ENCODE data around the gene RAB3C. TPM values are rescaled to one million over a fixed set of nuclear protein-coding genes. Genes with fewer than 3 reads are reported as not detected.

Gene RAB3C
- total and polyA plus RNA-seq, 3 experiments from 2014 or later = not detected

DNA sequence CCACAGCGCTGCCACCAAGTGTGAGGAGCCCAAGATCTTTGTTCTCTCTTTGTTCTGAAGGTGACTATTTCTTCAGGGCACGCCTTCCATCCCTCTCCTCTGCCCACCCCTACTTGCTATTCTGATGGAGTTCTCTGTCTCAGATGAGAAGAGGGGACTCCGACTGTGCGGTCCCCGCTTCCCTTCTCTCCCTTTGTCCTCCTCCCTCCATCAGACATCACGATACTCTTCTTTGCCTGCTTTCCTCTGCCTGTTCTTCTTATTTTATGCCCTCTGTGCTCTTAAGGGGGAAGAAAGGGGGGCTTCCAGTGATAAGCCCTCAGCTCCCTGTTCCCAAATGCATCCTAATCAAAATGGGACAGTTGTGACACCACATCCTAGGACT is 307.8 kb downstream of the RAB3C start:
- Mint-ChIP-seq H3K27ac (peak overlapping the region in 2 of 8 donors; percentile 2 to 33), H3K4me1 (peaks cover 13 to 22% (median 21%) of the 10 kb centered on the region in 3 donors), H3K27me3 (peaks cover 2 to 3% of the 10 kb centered on the region in 2 donors), H3K9me3 (no peaks in the 10 kb centered on the region), H3K36me3 (no peaks in the 10 kb centered on the region), H3K4me3 (no peak overlapping the region)
- ChIA-PET POLR2A (no interaction called here), CTCF (interaction anchor here (0.6 to 3.3 kb wide), 8 partner anchors 11 to 1489 kb away, joined by 3 to 35 read pairs (median 4); no protein-coding TSS in a partner anchor)
- Histone ChIP-seq H3K27me3 (ENCODE audit: insufficient read depth, low read length, poor library complexity, severe bottlenecking) (no peaks in the 10 kb centered on the region), H3K36me3 (ENCODE audit: insufficient read depth, low read length) (no peaks in the 10 kb centered on the region), H3K27ac (ENCODE audit: low read depth, low read length) (no peak overlapping the region), H3K9me3 (ENCODE audit: low read length) (no peaks in the 10 kb centered on the region), H3K4me1 (ENCODE audit: insufficient read depth, low read length) (peaks cover 10% of the 10 kb centered on the region), H3K4me3 (ENCODE audit: low read length) (no peak overlapping the region)
- DNase-seq = no peak

DNA sequence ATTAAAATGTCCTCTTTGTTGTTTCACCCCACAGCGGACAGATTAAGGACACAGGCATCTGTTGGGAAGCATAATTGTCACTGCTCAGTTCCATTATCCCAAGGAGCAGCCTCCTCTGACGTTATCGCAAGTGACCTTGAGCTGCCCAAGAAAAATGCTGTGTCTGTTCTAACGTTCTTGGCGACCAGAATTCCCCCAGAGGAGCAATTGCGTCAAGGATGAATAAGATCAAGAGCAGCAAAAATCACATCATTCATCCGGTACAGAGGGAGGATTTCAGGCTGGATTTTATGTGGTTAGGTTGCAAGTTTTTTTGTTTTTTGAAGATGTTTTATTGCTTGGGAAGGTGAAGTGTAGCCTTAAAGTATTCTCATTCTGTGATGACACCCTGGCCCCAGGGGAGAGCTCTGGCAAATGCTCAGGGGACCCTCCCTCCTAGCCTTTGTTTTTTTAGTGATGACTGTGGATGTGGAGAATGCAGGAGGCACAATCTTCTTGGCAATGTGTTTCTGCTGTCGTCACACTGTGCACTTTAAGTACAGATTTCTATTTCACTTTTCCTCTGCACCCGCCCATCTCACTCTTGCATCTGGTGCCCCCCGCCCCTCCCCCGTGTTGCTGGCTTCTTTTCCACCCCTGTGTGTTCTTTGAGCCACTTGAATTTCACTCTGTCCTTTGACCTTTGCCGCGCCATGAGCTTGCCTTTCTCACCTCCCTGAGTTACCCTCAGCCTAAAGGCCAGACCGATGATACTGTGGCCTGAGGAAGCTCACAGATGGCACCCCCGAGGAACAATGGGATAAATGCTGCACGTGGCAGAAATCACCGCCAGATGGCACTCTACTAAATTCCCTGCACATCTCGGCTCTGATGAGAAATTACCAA is 308.5 kb downstream of the RAB3C start:
- peak overlapping the region in 5 of 8 donors; percentile 2 to 81 (median 77) for H3K27ac Mint-ChIP-seq

DNA sequence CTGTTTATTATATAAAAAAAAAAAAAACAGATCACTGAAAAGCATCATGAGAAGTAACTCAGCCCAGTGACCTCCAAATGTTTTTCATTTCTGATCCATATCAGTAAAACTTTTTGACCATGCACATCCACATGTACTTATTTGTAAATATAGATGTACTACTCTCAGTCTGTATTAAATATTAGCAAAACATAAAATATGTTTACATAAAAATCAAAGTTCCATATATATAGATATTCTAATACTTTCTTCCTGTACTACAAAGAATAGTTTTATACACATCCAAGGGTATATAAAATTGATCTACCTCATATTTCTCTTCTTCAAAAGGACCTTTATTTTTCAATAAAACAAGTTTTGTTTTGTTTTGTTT is 309.1 kb downstream of the RAB3C start:
- CTCF ChIA-PET = interaction anchor here (0.6 to 3.3 kb wide), 11 partner anchors 9 to 489 kb away, joined by 3 to 35 read pairs (median 3); no protein-coding TSS in a partner anchor
- Histone ChIP-seq H3K27ac (ENCODE audit: low read depth, low read length) (no peak overlapping the region), H3K9me3 (ENCODE audit: low read length) (no peaks in the 10 kb centered on the region), H3K4me1 (ENCODE audit: insufficient read depth, low read length) (peaks cover 6% of the 10 kb centered on the region), H3K4me3 (ENCODE audit: low read length) (no peak overlapping the region), H3K36me3 (ENCODE audit: insufficient read depth, low read length) (no peaks in the 10 kb centered on the region), H3K27me3 (ENCODE audit: insufficient read depth, low read length, poor library complexity, severe bottlenecking) (no peaks in the 10 kb centered on the region)
- no peak overlapping the region for H3K27ac Mint-ChIP-seq
- no peak for DNase-seq
- H3K9me3 Mint-ChIP-seq = no peaks in the 10 kb centered on the region
- POLR2A ChIA-PET = no interaction called here
- H3K27me3 Mint-ChIP-seq = peaks cover 2 to 3% of the 10 kb centered on the region in 2 donors
- peaks cover 7 to 15% (median 15%) of the 10 kb centered on the region in 3 donors for H3K4me1 Mint-ChIP-seq
- no peaks in the 10 kb centered on the region for H3K36me3 Mint-ChIP-seq
- H3K4me3 Mint-ChIP-seq = no peak overlapping the region

More for the DNA sequence above, 308.5 kb downstream of the RAB3C start:
- Mint-ChIP-seq H3K9me3 (no peaks in the 10 kb centered on the region), H3K4me3 (peak overlapping the region in 2 of 7 donors; percentile 36 to 57), H3K36me3 (no peaks in the 10 kb centered on the region), H3K4me1 (peaks cover 13 to 21% (median 21%) of the 10 kb centered on the region in 3 donors), H3K27me3 (peaks cover 2 to 3% of the 10 kb centered on the region in 2 donors)
- ChIA-PET POLR2A (no interaction called here), CTCF (interaction anchor here (0.6 to 3.3 kb wide), 15 partner anchors 10 to 489 kb away, joined by 3 to 35 read pairs (median 3); no protein-coding TSS in a partner anchor)
- Histone ChIP-seq H3K27ac (ENCODE audit: low read depth, low read length) (no peak overlapping the region), H3K4me3 (ENCODE audit: low read length) (no peak overlapping the region), H3K27me3 (ENCODE audit: insufficient read depth, low read length, poor library complexity, severe bottlenecking) (no peaks in the 10 kb centered on the region), H3K9me3 (ENCODE audit: low read length) (no peaks in the 10 kb centered on the region), H3K4me1 (ENCODE audit: insufficient read depth, low read length) (peaks cover 10% of the 10 kb centered on the region), H3K36me3 (ENCODE audit: insufficient read depth, low read length) (no peaks in the 10 kb centered on the region)
- peak; percentile 29 to 64 (median 34) for DNase-seq

DNA sequence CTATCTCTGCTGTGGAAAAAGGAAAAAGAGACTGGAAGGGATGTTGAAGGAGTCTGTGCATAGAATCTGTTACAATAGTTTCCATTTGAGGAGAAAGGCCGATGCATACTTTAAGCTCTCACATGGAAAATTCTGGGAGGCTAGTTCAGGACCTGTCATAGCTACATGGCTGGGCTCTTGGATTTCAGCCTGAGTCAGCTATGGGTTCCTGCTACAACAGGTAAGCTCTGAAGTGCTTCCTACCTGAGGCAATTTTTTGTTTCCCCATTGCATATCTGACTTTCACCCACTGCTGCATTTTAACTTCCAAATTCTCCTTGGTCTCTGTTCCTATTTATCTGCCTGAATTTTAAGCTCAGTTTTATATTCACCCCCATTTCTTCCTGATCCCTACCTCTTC is 310.7 kb downstream of the RAB3C start:
- POLR2A ChIA-PET = no interaction called here
- Mint-ChIP-seq H3K36me3 (no peaks in the 10 kb centered on the region), H3K4me3 (no peak overlapping the region), H3K27ac (no peak overlapping the region), H3K27me3 (peaks cover 2 to 3% of the 10 kb centered on the region in 2 donors), H3K9me3 (no peaks in the 10 kb centered on the region), H3K4me1 (peaks cover 2 to 7% (median 5%) of the 10 kb centered on the region in 3 donors)
- Histone ChIP-seq H3K9me3 (ENCODE audit: low read length) (no peaks in the 10 kb centered on the region), H3K36me3 (ENCODE audit: insufficient read depth, low read length) (no peaks in the 10 kb centered on the region), H3K4me1 (ENCODE audit: insufficient read depth, low read length) (no peaks in the 10 kb centered on the region), H3K4me3 (ENCODE audit: low read length) (no peak overlapping the region), H3K27ac (ENCODE audit: low read depth, low read length) (no peak overlapping the region), H3K27me3 (ENCODE audit: insufficient read depth, low read length, poor library complexity, severe bottlenecking) (no peaks in the 10 kb centered on the region)
- CTCF ChIA-PET = interaction anchor here (1.0 to 4.8 kb wide), 5 partner anchors 7 to 281 kb away, joined by 3 to 27 read pairs (median 4); no protein-coding TSS in a partner anchor
- DNase-seq = no peak

DNA sequence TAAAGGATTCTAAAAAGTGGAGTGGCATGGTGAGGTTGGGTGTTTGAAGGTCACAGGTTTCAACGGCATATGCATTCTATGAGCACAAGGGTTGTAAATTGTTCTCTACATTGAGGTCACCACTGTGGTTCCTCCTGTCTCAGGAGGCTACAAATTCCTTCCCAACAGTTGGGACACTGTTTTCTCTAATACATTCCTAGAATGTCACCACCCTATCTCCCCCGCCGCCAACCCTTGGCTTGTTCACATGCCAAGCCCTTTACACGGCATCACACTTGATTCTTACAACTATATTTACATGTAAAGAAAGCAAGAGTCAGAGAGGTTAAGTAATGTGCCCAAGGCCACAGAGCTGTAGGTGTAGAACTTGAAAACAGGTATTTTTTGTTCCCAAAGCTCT is 315.1 kb downstream of the RAB3C start:
- Mint-ChIP-seq H3K4me1 (no peaks in the 10 kb centered on the region), H3K9me3 (no peaks in the 10 kb centered on the region), H3K27ac (no peak overlapping the region), H3K4me3 (no peak overlapping the region), H3K27me3 (peaks cover 0 to 2% of the 10 kb centered on the region in 2 donors), H3K36me3 (no peaks in the 10 kb centered on the region)
- no peaks in the 10 kb centered on the region for H3K36me3 ChIP-seq (ENCODE audit: insufficient read depth, low read length)
- ChIA-PET CTCF (interaction anchor here (1.0 to 4.8 kb wide), 3 partner anchors 11 to 276 kb away, joined by 3 to 24 read pairs (median 4); no protein-coding TSS in a partner anchor), POLR2A (no interaction called here)
- no peaks in the 10 kb centered on the region for H3K27me3 ChIP-seq (ENCODE audit: insufficient read depth, low read length, poor library complexity, severe bottlenecking)
- DNase-seq = no peak
- H3K9me3 ChIP-seq (ENCODE audit: low read length) = no peaks in the 10 kb centered on the region
- H3K4me1 ChIP-seq (ENCODE audit: insufficient read depth, low read length) = no peaks in the 10 kb centered on the region
- H3K27ac ChIP-seq (ENCODE audit: low read depth, low read length) = no peak overlapping the region
- H3K4me3 ChIP-seq (ENCODE audit: low read length) = no peak overlapping the region

DNA sequence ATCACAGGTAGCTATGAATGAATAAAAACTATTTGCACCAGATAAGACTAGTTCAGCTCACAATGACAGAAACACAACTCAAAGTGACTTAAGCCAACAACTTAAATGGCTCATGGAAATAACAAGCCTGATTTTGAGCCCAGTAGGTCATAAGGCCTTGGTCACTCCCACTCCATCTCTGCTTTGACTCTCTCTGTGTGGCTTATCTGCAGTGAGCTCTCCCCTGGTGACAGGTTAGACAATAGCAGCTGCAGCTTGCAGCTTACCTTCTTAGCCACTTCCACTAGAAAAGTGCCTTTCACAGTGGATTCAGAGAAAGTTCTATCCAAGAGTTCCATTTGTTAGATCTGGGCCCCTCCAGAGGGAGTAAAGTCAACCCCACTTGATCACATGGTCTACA is 315.7 kb downstream of the RAB3C start:
- Mint-ChIP-seq H3K27me3 (peaks cover 0 to 4% of the 10 kb centered on the region in 2 donors), H3K36me3 (no peaks in the 10 kb centered on the region), H3K4me1 (no peaks in the 10 kb centered on the region), H3K9me3 (no peaks in the 10 kb centered on the region), H3K27ac (no peak overlapping the region), H3K4me3 (no peak overlapping the region)
- H3K36me3 ChIP-seq (ENCODE audit: insufficient read depth, low read length) = no peaks in the 10 kb centered on the region
- no peak overlapping the region for H3K4me3 ChIP-seq (ENCODE audit: low read length)
- H3K9me3 ChIP-seq (ENCODE audit: low read length) = no peaks in the 10 kb centered on the region
- CTCF ChIA-PET = interaction anchor here (1.0 to 1.1 kb wide), 2 partner anchors 12 to 276 kb away, joined by 3 to 4 read pairs; no protein-coding TSS in a partner anchor
- no peak for DNase-seq
- no peak overlapping the region for H3K27ac ChIP-seq (ENCODE audit: low read depth, low read length)
- H3K4me1 ChIP-seq (ENCODE audit: insufficient read depth, low read length) = no peaks in the 10 kb centered on the region
- POLR2A ChIA-PET = no interaction called here
- H3K27me3 ChIP-seq (ENCODE audit: insufficient read depth, low read length, poor library complexity, severe bottlenecking) = no peaks in the 10 kb centered on the region

DNA sequence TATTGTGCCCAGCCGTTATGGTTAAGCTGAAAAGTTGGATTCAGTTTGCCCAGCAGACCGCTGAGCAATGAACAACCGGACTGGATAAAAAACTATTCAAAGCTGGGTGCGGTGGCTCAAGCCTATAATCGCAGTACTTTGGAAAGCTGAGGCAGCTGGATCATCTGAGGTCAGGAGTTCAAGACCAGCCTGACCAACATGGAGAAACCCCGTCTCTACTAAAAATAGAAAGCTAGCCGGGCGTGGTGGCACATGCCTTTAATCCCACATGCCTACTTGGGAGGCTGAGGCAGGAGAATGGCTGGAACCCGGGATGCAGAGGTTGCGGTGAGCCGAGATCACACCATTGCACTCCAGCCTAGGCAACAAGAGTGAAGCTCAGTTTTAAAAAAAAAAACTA is 318.4 kb downstream of the RAB3C start:
- no peak overlapping the region for H3K27ac ChIP-seq (ENCODE audit: low read depth, low read length)
- CTCF ChIA-PET = interaction anchor here (1.5 to 3.6 kb wide), 2 partner anchors 10 to 15 kb away, joined by 7 to 15 read pairs; no protein-coding TSS in a partner anchor
- H3K9me3 ChIP-seq (ENCODE audit: low read length) = no peaks in the 10 kb centered on the region
- H3K36me3 ChIP-seq (ENCODE audit: insufficient read depth, low read length) = no peaks in the 10 kb centered on the region
- Mint-ChIP-seq H3K4me3 (no peak overlapping the region), H3K27me3 (peaks cover 0 to 13% of the 10 kb centered on the region in 2 donors), H3K27ac (peak overlapping the region in 1 of 8 donors; percentile 12), H3K4me1 (no peaks in the 10 kb centered on the region), H3K9me3 (no peaks in the 10 kb centered on the region), H3K36me3 (no peaks in the 10 kb centered on the region)
- H3K27me3 ChIP-seq (ENCODE audit: insufficient read depth, low read length, poor library complexity, severe bottlenecking) = no peaks in the 10 kb centered on the region
- no peak overlapping the region for H3K4me3 ChIP-seq (ENCODE audit: low read length)
- H3K4me1 ChIP-seq (ENCODE audit: insufficient read depth, low read length) = no peaks in the 10 kb centered on the region
- no peak for DNase-seq
- POLR2A ChIA-PET = no interaction called here

DNA sequence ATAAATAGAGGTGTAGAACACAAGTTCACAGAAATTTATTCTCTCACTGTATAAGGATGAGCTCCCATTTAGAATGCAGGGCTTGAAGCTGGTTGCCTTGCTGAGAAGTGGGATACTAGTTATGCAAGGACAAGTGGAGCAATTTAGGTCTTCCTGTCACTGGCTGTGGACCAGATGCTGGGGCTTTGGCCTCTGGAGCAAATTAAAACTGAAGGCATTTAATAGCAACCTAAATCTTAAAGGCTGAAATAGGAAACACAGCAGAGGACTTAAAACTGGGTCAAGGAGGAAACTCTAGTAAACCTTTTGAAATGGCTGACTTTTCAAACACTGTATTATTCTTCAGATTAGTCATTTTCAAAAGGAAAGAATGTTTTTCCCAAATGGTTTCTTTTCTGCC is 319.4 kb downstream of the RAB3C start:
- H3K4me1 Mint-ChIP-seq = no peaks in the 10 kb centered on the region
- Histone ChIP-seq H3K9me3 (ENCODE audit: low read length) (no peaks in the 10 kb centered on the region), H3K4me1 (ENCODE audit: insufficient read depth, low read length) (no peaks in the 10 kb centered on the region), H3K27ac (ENCODE audit: low read depth, low read length) (no peak overlapping the region), H3K4me3 (ENCODE audit: low read length) (no peak overlapping the region), H3K27me3 (ENCODE audit: insufficient read depth, low read length, poor library complexity, severe bottlenecking) (no peaks in the 10 kb centered on the region), H3K36me3 (ENCODE audit: insufficient read depth, low read length) (no peaks in the 10 kb centered on the region)
- no peak for DNase-seq
- CTCF ChIA-PET = interaction anchor here (1.4 to 3.6 kb wide), 3 partner anchors 9 to 16 kb away, joined by 4 to 15 read pairs (median 7); no protein-coding TSS in a partner anchor
- POLR2A ChIA-PET = no interaction called here
- peaks cover 0 to 13% of the 10 kb centered on the region in 2 donors for H3K27me3 Mint-ChIP-seq
- H3K36me3 Mint-ChIP-seq = no peaks in the 10 kb centered on the region
- peaks cover 0 to 3% (median 0%) of the 10 kb centered on the region in 5 donors for H3K9me3 Mint-ChIP-seq
- H3K4me3 Mint-ChIP-seq = no peak overlapping the region
- H3K27ac Mint-ChIP-seq = no peak overlapping the region

All from CD8-positive, alpha-beta memory T cell (primary cell).